Renal pelvis (tissue), 4 donors: Measurements from ENCODE around the gene NDUFAF4. TPM values are rescaled to one million over a fixed set of nuclear protein-coding genes. Genes with fewer than 3 reads are reported as not detected.
"Not testable (repeated sequence)": the region's sequence is repeated elsewhere in the genome, so short reads cannot be mapped to it uniquely, and the experiment has no call there.

Source experiments
- DNase-seq: peaks from one replicate; pipeline ENCODE4 v3.0.0-alpha.2; 2013
- polyA plus RNA-seq, 3 donors: library from polyadenylated mRNA; unstranded; fragments of 120-200 nt; gene quantifications; one replicate each; pipeline ENCODE4 v1.2.1, GENCODE V29; 2013; ENCODE audit not compliant: insufficient read length in 3 of 3

The NDUFAF4 gene
- polyA plus RNA-seq, 3 donors: 32.4 to 37.8 (median 32.7) TPM

DNA sequence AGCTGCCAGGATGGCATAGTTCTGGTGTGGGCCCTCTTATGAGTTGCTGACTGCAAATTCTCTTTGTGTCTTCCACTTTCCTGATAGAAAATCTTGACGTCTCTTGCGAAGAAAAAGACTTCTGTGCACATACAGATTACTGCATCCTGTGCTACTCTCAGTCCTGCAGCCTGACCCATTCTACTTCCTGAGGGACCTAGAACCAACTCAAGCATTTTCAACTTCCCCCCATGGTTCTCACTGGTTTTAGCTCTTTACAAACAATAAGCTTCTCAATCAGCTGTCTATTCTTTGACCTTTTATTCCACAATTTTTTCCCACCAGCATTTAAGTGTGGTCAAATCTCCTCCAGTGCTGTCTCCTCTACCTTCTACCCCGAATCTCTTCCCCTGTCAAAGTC is 13.5 kb upstream of the NDUFAF4 start:
- no peak for DNase-seq

DNA sequence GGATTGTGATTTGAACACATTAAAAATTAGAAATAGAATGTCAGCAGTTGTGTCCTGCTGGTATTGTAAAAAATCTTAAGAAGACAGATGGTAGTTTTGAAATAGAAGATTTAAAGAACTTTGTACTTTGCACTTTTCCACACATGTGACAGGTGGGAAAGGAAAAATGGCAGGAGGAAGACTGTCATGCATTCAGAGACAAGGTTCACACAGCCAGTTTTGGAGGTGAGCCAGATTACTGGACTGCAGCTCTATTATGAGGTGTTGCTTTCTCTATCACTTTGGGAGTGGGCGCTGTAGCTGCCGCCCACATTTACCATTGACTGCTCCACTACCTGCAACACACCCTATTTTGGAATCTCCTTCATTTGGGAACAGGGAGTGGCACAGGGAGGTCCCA is 12.1 kb upstream of the NDUFAF4 start:
- no peak for DNase-seq

DNA sequence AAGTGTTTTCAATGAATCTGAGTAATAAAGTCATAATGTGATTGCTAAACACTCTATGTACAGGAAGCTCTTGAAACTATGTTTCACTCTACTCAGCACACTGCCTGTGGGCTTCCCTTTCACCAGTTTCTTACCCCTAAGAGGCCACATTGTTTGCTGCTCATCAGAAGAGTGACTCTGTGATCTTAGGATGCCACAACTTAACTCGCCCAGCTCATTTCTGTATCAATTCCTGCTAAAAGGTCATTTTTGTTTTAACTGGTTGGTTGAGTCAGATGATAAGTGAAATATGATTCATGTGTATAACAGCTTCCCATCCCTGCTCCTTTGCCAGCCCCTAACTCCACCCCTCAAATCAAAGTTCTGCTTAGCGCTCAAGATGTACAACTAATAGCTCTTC is 9.8 kb upstream of the NDUFAF4 start:
- DNase-seq: no peak

DNA sequence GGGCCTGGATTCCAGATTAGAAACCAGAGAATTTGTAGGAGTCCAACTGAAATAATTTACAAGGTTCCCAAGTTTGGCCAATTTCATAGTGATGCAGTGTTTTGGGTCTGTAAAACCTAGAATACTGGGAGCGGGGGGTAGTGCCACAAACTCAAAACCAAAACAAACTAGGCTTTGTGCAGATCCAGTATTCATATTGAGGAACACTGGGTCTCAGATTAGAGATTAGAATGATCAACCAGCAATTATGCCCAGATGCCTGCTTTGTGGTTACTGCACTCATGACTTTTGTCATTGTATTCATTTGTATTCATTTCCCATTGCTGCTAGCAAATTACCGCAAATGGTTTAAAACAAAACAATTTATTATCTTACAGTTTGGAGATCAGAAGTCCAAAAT is 3.2 kb upstream of the NDUFAF4 start:
- DNase-seq: no peak

DNA sequence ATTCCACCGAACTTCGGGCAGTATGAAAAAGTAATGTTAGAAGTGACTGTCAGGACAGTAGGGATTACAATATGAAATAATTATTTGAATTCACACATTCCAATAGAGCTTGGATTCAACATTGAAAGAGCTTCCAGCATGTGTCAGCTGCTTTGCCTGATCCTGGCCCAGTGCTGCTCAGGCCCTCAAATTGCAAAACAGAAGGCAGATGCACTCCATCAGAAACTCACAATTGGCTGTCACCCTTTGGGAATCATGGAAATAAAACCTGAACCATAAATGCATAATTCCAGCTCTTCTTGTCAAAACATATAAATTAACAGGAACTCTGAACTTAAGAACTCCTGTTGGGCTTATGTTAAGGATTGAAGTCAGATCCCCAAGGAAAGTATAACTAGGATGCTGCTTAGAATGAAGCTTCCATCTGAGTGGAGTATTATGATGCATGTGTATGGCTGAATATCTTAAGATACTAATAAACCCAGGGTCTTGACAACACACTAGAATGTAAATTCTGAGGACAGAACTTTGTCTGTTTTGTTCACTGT is 1.8 kb upstream of the NDUFAF4 start:
- no peak for DNase-seq

DNA sequence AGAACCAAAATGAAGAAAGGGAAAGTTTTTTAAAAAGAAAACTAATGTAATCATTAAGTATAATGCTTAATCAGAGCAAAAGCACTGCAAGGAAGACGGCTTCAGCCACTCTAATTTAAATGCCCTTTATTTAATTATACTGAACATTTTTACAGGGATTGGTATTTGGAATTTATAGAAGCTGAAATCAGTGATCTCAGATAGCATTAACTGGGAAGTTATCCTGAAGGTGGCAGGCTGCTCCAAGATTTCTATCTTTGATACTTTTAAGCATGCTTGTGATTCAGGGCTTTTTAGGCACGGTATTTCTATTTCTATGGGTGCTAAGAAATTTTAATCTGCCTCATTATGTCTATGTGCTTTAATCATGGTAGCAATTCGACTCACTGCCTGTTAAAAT is 1.3 kb upstream of the NDUFAF4 start:
- peak; percentile 43 for DNase-seq

DNA sequence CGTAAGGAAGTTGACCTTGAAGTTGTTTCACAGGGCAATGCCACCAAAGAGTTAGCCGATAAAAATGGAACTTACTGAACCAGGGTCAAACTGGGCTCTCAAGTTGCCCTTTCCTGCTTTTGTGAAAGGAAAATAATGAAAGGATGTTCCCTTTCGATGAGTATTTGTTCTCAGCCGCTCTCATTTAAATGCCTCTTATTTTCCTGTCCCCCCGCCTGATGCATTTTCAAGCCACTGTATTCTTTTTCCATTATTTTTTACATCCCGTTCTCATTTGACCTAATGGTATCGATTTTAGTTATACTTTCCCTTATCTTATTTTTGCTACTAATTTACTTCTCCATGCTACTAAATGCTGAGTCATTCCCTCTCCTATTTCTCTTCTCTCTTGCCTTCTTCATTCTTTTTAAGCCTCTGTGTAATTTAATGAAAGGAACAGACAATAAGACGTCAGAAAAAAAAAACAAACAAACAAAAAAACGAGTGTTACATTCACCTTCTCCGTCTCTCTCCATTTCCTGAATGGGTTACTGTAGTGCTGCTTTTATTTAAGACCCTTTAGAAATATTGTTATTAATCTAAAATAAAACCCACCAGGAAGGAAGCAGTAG is 655 bp upstream of the NDUFAF4 start:
- DNase-seq: no peak

DNA sequence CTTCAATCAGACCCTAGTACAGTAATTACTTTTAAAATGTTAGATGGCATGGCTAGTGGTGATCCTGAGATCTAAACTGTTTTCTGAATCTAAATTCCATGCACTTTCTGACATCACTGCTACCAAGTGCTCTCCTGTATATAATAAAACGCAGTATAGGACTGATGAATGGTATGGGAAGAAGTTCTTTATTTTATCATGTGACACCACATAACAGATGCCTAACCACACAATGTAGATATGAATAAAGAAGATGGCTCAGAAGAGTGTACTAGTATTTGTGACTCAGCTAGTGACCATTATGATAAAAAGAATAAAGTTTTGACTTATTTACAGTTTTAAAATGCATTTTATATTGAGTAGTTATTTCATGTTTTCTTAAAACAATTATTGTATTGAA is 8.5 kb downstream of the NDUFAF4 start:
- DNase-seq: no peak

DNA sequence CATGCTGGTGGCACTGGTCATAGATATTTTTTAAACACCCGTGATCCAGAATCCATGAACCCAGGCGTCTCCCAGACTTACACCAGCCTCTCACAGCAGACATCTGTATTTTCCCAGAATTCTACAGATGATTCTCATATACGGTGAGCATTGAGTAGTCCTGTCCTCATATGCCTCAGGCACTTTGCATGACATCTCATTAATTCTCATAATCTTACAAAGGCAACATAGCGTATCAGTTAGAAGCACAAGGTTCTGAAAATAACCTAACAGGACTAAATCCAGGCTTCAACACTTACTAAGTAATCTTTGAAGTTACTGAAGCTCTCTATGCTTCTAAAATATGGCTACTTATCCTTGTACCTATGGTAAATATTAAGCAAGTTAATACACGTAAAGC is 8.9 kb downstream of the NDUFAF4 start:
- no peak for DNase-seq

DNA sequence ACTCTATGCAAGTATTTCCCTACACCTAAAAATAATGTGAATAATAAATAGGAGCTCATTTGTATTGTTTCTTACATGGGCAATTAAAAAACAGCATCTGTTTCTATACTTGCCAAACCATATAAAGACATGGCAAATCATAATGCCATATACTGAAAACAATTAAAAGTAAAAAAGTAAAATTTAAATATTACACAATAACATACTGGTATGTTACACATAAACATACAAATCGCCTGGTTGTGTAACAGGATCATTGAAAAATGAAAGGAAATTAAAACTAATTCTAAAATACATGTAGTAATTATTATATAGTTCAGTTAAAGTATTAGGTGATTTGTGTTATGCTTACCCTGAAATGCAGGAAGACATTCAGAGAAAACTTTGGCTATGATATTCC is 11.2 kb downstream of the NDUFAF4 start:
- no peak for DNase-seq

DNA sequence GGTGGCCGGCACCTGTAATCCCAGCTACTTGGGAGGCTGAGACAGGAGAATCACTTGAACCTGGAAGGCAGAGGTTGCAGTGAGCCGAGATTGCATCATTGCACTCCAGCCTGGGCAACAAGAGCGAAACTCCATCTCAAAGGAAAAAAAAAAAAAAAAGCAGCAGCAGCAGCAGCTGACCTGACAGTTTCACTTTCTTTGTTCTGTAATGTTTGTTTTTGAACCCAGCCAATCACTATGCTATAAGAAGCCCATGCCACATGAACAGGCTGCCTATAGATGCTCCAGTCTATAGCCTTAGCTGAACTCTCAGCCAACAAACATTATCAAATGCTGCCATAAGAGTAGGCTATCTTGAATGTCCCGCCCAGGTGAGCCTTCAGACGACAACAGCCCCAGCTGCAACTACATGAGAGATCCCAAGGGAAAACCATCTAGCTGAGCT is 12.5 kb downstream of the NDUFAF4 start:
- not testable (repeated sequence) for DNase-seq

DNA sequence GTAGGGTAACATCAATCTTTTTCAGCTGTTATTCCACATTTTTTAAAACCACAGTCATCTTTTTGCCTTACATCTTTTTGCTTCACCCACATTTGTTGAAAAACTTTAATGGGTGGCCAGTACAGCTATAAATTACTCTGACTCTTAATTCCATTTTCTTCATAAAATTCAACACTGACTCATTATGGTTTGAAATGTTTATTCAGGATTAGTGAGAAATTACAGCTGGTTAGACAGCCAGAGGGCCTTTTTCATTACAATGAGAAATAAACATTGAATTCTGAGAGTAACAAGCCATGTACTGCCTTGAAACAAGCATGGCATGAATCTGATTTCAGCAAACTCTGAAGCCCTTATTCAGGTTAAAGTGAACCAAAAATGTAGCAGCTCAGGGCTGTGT is 19.5 kb downstream of the NDUFAF4 start:
- DNase-seq: no peak

DNA sequence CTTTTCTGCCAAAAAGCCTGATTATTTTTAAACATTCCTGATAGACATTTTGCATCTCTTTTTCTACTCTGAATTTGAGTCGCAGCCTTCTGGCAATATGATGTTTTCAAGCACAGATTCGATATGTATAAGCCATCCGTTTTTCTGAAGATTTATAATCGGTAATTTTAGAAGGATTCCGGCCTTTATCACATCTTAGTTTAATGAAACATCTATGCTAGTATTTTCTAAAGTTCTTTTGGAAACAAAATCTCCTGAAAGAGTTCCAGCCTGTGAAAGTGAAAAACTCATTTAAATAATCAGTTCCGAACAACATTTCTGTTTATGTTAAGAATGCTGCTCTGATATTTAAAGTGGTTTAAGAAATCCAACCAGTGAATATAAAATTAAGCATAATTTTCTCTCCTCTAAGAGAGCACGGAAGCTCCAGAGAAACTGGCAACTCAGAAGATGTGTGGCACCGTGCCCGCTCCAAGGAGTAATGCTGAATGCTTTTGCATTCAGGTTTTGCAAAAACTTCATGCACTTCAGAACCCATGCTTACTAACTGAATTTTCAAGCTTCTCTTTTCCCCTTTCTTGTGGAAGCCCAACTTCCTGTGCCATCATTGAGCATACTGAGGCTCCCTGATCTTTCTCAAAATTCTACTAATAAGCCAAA is 20.7 kb downstream of the NDUFAF4 start:
- DNase-seq: no peak

DNA sequence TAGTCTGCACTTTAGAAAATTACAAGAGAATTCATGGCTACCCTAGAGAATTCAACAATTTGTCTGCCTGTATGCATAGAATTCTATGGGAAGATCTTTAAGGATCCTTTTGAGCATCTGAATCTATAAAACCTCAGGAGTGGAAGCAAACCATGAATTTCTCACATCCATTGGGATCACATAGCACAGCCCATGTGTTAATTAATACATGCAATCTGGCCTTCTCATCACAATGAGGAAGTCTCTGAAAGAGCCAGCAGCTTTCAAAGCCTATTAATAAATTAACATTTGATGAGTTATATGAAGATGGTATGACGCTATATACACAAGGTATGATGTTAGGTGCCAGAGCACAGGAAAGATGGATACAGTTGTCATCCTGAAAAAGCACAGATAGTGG is 24.7 kb downstream of the NDUFAF4 start:
- no peak for DNase-seq

DNA sequence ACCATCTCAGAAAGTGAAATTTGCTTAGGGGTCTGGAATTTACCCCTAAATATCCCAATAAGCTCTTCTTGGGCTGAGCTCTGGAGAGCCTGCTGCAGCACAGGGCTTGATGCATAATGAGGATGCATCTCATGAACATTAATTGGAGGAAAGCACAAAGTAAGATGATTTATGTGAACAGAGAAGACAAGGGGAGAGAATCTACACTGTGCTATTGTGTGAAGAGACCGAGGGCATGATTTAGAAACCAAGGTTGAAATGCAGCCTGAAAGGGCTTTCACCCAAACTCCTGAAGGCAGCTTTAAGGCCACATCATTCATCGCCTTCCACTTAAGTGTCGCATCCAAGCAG is 32.7 kb downstream of the NDUFAF4 start:
- DNase-seq: no peak

DNA sequence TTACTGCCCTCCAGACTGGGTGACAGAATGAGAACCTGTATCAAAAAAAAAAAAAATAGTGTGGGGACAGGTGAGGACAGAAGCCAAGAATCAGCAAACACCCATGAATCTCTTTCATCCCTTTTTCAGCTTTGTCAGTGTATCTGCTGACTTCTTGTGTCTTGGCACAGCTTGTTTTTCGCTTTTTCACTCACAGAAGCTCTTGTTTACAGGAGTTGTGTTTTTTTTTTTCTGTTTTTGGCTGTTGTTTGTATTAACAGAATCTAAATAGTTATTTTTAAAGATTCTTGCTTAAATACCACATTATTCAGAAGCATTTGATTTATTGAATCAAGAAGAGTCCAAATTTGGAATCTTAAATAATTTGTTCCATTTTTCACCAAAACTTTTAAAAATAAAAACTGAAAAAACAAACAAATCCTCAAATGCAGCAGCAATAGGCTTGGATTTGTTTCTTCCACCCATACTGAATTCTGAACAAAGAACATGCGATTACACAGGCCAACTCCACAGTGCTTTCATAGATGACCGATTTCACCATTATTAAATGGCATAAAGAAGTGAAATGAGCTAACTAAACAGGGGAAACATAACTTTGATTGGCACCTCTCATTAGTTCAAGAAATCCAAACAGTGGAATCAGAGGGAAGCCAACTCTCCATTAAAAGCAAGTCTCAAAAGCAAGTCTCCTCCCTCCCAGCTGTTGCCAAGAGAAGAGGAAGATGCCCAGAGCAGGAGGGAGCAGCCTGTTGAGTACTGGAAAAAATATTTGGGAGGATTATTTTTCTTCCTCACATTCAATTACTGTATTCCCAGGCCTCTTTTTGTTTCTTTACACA is 33.3 kb downstream of the NDUFAF4 start:
- no peak for DNase-seq

DNA sequence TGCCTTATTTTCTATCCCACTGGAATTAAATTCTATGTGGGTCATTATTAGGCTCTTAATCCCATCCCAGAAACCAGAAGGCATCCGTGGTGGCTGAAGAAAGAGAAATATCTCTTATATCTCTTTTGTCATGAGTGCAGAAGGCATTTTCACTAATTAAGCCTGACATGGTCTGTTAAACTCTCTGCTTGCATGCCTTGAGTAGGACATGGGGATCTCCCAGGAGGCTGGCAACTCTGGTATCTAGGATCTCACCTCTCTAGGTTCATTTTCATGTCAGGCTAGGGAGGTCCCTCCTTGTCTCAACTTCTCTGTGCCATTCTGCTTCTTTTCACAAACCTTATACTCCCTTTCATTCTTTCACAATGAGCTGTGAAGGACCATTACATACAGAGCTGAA is 35.1 kb downstream of the NDUFAF4 start:
- DNase-seq: no peak

DNA sequence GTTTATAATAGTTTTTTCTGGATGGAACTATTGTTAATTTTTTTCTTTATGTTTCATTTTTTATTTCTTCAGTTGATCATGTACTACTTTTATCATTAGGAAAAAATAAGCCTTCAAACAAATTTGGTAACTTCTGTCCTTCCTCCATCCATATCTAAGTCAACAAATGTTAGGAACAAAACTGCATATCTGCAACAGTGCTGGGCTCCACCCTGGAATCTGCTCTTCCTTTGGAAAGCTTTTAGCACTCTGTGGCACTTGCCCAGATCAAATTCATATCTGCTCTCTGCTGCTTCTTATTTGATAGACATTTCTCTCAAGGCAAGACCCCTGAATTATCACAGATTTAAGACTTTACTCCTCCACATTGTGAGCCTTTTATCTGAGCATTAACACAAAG is 36.1 kb downstream of the NDUFAF4 start:
- no peak for DNase-seq

DNA sequence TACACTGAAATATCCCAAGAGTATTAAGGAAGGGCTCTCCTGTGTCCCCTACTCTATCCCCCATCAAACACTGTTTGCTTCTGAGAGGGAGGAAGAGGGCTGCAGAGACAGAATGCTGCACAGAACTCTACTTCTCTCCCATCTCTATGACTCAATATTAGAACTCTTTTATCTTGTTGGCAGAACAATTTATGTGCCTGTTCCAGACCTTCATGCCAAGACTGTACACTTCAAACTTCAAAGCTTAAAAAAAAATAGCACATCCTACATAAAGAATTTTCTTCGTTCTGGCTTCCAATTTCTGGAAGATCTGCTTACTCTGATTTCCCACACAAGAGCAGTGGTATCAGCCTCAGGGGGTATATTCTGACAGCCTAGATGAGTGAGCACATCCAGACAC is 40.8 kb downstream of the NDUFAF4 start:
- DNase-seq: no peak

DNA sequence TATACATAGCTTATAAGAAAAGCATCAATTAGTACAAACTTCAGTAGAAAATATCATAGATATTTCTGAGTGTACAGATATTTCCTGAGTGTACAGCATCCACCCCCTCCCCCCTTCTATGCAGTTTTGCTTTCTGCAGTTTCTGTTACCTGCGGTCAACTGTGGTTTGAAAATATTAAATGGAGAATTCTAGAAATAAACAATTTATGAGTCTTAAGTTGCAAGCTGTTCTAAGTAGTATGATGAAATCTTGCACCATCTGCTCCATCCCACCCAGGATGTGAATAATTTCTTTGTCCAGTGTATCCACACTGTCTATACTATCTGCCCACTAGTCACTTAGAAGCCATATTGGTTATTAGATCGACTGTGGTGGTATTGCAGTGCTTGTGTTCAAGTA is 44.6 kb downstream of the NDUFAF4 start:
- no peak for DNase-seq

DNA sequence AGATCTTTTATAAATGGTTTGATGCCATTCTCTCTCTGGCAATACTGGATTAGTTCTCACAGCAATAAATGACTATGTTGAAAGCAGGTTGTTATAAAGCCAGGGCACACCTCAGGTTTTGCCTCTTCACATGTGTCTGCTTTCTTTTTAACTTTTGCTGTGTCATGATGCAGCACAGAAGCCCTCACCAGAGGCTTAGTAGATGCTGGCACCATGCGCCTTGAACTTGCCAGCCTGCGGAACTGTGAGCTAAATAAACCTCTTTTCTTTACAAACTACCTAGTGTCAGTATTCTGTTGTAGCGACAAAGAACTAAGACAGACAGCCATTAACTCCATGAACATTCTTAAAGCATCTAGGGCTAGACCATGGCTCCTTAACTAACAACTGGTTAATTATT is 45.1 kb downstream of the NDUFAF4 start:
- DNase-seq: no peak

DNA sequence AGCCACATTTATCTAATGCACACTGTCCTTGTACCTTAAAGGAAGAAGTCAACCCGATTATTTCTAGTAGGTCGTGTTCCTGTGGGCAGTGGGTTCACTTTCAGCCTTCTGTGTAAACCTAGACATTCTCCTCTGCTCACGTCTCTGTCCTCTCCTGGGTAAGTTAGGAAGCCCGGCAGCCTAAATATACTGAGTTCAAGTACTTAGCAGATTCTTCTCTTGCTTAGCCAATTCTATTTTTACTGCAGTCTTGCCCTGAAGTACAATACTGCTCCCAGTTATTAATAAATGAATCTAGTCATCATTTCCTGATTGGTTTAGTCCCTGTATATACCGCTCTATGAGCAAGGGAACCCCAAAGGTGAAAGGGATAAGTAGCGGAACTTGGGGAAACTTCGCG is 45.8 kb downstream of the NDUFAF4 start:
- DNase-seq: no peak

DNA sequence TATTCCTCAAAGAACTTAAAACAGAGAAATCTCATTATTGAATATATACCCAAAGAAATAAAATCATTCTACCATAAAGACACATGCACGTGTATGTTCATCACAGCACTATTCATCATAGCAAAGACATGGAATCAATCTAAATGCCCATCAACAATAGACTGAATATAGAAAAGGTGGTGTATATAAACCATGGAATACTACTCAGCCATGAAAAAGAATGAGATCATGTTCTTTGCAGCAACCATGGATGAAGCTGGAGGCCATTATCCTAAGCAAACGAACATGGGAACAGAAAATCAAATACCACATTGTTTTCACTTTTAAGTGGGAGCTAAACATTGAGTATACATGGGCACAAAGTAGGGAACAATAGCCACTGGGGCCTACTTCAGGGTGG is 48.1 kb downstream of the NDUFAF4 start:
- no peak for DNase-seq
